HG02678 (cell line): Measurements from ENCODE around the gene ACKR3.

Experiments used
- ATAC-seq: cut with Tn5 transposase; IDR thresholded peaks from one replicate; pipeline ENCODE4 v1.9.1; 2021; ENCODE audit warnings: mild to moderate bottlenecking, moderate library complexity; ENCODE audit not compliant: unreplicated experiment

The ACKR3 gene

DNA sequence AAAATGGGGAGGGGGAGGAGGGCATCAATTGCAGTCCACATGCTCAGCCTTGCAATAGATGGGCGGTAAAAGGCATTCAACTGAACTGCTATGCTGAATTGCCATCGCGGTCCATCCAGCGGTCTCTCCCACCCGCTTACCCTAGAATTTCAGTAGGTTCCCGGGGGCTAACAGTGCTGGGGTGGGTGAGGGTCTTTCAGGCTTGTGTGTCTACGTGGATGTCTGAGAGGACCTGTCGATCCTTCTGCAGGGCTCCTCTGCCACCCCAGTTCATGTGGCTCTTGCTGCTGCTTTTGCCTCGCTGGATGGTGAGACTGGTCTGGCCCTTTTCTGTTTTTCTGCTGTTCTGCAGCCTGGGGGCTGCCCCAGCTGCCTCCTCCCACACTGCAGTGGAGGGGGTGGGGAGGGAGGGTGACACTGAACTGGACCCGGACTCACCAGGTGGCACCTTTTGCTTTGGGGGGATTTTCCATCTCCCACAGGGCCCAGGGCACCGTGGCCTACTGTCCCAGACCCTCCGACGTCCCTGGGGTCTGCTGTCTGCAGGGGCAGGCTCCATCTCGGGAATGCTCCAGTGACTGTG is 14.1 kb downstream of the ACKR3 start:
- no peak for ATAC-seq

DNA sequence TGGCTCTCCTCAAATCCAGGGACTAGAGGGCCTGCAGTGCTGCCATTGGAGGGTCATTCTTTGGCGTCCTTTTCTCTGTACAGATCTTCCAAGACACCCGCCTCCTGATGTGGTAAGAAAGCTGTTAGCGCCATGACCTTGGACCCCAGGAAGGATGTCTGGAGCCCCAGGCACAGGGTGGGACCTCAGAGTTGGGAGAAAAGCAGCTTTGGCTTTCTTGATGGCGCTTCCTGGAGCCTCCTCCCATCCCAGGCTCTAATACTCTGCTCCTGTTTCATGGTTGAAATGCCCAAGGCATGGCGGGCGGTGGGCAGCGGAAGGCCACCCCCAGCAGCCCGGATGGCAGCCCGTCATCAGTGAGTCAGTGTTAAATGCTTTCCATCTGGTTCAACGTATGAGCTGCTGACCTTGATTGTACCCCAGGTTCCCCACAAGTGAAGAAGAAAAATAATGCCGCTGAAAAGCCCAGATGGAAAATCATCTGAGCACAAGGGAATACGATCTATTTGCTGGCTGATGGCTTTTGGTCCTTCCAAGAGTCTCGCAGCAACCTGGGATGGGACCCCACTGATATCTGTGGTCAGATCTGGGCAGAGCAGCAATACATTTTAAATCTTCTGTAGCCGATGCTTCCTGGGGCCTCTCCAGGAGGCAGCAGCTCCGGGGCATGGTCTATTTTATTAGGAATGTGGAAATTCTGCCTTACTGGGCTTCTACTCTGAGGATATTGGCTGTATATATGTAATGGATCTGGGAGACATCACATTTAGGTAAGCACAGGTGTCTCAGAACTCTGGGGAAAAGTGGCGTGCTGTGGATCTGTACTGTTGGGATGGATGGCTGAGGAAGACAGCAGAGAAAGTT is 15.1 kb downstream of the ACKR3 start:
- ATAC-seq: no peak

DNA sequence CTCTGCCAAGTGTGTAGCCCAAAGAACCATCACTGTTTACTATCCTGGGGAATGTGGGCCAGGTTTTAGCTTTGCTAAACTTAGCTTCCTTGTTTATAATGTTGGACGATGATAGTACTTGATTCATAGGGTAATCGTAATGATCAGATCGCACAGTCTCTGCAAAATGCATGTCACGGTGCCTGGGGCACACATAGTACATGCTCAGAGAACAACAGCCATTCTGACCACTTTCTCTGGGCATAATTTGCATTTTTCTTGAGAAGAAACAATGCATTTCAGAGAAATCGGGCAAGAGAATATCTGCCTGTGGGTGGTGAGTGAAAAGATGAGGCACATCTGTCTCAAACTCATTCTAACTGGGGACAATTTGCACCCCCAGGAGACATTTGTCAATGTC is 16.3 kb downstream of the ACKR3 start:
- ATAC-seq: no peak

DNA sequence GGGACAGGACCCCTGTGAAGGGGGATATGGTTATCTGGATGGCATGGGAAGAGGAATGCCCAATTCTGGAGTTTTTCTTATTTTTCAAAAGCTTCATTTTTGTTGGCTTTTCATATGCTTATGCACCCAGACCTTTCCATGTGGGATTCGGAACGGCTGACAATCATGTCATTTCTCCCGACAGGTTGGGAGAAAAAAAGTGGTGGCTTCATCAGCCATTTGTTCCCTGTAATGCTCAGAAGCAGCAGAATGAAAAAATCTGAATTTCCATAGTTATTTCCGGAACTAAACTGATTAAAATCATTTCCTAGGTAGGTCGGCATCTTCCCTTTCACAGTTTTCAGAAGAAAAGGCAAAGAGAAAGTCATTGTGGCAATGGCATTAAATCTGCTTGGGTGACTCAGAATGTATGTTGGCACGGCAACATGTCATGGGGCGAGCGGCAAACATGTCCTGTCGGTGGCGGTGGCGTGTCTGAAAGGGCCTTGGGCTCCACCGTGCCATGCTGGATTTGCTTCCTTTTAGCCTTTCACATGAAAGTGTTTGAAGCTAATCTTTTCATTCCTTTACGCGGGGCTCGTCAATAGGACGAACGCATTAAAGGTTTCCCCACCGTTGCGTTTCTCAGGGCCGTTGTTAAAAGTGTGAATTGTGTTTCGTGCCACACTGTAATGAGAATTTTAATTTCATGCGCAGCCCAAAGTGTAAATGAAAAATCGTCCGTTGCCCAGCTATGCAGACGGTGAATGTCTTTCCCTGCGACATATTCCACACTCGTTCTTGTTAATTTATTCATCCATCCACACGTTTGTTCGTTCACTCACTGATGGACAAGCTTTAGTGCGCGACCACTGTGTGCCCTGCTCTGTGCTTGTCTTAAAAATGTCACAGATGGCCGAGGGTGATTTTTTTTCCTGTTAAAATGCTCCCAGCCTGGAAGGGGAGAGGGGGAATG is 18.5 kb downstream of the ACKR3 start:
- no peak for ATAC-seq

DNA sequence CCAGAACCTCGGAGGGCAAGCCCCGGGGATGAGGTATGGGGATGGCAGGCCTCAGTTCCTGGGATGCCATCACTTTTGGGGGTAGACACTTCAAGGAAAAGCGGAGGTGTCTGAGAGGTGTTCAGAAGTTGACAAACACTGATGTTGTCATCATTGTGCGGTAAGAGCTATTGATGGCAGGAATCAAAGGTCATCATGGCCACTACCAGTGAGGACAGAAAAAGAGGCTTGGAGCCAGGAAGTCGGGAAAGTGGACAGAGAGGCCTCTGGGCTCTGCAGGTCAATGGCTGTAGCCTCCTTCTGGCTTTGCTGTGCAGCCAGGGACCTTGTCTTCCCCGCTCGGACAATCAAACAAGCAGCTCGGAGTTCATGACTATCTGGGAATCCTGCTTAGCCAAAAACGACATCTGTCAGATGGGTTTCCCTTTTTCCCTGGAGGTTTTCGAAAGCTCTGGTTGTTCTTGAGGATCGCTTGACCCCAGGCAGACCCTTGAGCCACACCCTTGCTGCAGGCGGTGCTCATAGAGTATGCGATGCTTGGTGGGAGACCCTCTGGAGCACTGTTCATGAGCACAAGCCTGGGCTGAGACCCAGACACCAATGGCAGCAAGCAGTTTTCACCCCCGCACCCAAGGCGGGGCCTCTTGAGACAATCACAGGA is 19.4 kb downstream of the ACKR3 start:
- no peak for ATAC-seq

DNA sequence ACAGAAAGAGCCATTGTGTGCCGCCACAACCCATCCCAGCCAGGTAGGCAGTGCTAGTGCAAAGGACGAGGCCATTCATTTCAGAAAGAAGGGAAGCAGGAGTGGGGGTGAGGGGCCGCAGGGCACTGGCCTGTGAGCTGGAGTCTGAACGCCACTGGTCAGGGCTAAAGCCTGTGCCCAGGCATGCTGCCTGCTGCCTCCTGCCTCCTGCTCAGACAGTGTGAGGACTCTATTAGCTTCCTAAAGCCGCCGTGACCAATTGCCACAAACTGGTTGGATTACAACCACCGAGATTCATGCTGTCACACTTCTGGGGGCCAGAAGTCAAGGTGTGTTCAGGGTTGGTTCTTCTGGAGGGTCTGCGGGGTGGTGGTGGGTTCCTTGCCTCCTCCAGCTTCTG is 21.2 kb downstream of the ACKR3 start:
- no peak for ATAC-seq

DNA sequence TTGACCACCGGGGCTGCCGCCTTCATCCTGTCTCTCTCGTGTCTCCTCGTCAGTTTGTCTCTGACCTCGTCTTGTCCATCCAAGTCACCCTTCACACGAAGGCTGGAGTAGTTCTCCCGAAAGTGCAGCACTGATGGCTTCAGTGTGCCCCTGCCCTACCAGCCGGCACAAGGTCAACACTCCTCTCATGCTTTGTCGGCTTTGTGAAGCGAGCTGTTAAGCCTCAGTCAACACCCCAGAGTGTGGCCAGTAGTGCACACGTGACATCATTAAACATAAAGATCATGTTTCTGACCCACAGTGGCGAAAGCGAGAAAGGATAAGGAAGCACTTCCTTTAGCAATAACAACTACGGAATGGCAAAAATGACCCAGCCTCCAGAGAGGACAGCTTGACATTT is 23.2 kb downstream of the ACKR3 start:
- ATAC-seq: no peak

DNA sequence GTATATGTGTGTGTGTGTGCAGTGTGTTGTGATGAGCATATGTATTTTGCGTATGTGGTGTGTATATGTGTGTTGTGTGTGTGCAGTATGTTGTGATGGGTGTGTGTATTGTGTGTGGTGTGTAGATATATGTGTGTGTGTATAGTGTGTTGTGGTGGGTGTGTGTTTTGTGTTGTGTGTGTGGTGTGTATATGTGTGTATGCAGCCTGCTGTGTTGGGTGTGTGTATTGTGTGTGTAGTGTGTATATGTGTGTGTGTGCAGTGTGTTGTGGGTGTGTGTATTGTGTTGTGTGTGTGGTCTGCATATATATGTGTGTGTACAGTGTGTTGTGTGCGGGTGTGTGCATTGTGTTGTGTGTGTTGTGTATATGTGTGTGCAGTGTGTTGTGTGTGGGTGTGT is 23.9 kb downstream of the ACKR3 start:
- no peak for ATAC-seq

DNA sequence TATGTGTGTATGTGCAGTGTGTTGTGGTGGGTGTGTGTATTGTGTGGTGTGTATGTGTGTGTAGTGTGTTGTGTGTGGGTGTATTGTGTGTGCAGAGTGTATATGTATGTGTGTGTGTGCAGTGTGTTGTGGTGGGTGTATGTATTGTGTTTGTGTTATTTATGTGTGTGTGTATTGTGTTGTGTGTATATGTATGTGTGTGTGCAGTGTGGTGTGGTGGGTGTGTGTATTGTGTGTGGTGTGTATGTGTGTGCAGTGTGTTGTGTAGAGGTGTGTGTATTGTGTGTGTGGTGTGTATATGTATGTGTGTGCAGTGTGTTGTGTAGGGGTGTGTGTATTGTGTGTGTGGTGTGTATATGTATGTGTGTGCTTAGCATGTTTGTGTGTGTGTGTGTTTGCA is 24.3 kb downstream of the ACKR3 start:
- ATAC-seq: no peak

DNA sequence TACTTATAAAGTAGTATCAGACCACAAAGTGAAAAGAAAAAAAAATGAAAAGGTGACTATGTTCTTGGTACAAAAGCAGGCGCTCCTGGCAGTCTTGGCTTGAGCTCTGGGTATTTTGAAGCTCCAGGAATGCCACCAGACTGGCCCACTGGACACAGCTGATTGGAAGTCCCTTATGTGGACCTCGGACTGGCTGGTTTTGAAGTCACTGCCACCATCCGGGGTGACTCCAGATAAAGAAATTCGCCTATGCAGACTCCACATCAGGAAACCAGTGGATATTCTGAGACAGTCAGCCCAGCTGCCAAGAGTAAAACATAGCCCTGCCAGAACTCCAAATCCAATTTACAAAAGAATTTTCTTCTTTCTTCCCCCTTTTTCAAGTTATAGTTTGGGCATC is 28.0 kb downstream of the ACKR3 start:
- ATAC-seq: no peak

DNA sequence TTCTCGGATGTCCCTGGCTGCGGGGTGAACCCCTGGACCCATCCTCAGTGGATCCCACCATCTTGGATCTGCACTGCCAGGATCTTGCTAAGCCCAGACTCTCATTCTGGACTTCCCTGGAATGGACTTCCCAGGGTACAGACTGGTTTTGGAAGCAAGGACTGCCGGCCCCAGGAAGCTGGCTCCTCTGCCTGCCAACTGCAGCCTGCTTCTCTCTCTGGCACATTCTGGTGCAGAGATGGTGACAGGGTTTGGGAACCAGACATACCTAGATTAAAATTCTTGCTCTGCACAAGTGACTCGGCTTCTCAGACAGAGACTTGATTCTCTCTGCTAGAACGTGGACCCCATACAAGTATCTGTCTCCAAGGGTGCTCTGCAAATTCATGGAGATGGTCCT is 29.4 kb downstream of the ACKR3 start:
- no peak for ATAC-seq

DNA sequence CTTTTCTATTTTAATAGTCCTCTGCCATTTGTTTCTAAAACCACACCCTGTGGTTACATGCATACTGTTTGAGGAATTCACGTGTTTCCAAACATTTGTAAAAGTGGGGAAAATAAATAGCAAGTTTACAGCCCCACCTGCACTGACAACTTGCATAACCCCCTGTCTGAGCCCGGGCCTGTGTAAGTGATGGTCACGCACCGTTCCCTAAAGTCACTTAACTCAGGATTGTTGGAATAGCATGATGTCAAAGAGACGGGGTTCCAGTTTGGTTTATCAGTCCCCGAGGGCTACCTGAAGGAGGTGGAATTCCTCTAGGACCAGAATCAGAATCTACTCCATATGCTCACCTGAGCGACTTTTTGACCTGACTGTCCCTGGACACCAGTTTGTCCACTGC is 30.5 kb downstream of the ACKR3 start:
- ATAC-seq: no peak

DNA sequence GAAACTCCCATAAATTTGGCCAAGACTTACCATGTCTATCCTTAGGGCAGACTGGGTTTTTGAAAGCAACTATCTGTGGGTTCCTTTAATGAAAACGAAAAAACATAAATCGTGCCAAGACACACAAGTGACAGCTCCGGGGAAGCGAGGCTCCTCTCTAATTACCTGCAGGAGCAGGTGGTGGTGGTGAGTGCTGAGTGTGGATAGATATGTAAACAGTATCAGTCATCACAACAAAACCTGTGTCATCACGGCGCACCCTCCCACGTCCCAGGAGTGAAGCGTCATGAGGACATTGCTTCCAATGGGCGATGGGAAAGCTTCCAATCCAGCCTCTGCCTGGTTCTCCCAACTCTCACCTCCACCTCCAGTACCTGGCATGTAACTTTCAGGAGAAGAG is 31.3 kb downstream of the ACKR3 start:
- no peak for ATAC-seq

DNA sequence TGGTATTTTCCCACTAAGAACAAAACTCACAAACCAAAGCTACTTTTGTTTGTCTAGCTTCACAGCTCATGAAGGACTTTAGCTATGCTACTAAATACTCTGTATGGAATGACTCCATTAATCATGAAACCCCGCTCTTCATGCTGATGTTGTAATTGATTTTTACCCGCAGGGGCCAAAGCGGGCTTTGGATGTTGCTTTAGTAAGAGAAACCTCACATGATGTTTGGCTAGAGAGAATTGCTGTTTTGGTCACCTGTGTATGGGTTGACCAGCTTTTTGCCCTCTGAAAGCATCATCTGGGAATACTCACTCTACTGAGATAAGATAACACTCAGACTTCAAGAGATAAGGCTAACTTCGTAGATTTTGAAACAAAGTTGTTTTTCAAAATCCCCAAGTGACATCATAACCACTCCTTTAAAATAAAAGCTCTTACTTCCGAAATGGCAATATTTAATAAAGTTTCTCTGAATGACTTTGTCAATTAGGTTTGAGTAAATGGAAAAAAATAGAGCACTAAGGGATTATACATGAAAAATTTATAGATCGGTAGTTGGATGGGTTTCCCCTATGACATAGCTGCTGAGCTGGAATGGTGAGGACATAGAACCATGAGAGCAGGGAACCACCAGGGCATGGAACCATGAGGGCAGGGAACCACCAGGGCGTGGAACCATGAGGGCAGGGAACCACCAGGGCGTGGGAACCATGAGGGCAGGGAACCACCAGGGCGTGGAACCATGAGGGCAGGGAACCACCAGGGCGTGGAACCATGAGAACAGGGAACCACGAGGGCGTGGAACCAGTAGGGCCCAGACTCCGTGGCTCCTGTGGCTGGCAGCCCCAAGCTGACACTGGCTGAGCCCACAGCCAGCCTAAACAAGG is 31.9 kb downstream of the ACKR3 start:
- ATAC-seq: no peak

DNA sequence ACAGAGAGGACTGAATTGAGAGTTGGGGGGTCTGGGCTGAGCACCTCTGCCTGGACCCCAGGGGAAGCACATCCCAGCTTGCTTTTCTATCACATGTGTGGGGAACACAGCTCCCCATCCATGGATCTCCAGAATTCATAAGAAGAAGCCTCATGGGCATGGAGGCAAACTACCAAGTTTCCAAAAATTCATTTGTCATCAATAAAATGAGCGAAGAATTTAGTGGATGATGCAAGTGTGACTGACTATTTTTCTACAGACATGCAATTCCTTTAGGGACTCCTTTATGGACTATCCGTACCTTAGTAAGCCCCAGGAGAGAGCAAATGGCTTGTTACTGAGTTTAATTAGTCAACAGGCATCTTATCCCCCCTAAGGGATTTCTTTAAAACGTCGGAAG is 33.1 kb downstream of the ACKR3 start:
- no peak for ATAC-seq

DNA sequence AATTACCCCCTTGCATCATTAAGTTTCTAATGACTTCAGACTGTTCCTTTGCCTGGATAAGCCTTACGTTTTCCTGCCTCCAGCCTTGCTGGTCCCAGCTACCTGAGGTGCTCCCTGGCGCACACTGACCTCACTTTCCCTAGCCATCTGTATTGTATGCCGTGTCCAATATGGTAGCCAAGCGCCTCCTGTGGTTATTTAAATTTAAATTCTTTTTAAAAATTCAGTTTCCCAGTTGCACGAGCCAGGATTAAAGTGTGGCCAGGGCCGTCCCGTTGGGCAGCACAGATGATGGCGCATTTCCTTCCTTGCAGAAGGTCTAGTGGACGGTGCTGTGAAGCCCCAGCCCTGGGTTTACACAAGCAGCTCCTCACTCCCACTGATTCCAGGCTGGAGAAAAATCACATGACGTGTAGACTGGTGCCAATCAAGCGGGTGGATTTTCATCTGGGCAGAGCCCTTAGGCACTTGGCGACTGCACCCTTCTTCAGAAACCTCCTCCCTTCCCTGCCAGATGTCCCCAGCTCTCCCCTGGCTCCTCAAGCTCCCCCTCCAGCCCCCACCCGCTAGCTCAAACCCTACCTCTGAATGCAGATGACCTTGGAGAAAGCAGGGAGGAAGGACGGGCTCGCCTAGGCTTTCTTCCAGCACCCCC is 33.9 kb downstream of the ACKR3 start:
- ATAC-seq: no peak

DNA sequence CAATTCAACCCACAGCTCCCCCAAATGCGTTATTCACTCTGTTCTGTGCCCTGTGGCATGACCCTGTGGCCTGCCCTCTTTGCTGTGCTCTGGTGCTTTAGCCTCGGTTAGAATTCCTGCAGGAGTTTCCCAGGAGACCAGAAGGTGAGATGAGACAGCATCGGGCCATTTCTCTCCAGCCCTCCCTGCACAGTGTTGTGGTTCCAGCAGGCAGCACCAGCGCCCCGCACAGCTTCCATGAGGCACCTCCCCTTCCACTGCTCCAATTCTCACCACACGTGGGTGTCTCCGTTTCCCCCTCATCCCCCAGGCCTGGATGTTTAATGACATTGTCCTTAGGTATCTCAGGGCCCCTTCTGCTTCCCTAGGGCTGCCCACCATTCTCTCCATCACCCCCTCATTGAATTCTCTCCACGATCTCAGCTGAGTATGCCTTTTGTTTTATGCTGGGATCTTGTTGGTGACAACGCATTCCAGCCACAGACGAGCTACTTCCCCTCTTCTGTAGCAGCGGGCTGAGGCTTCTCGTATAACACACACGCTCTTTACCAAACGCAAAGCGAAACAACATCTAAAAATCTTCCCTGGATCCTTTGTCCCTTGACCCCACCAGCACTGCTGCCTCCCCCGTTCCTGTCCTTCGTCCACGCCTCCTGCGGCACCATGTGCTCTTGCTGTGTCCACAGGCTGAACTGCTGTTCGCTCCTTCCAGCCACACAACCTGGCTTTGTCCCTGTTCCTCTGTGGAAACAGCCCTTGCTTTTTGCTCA is 35.1 kb downstream of the ACKR3 start:
- ATAC-seq: no peak

DNA sequence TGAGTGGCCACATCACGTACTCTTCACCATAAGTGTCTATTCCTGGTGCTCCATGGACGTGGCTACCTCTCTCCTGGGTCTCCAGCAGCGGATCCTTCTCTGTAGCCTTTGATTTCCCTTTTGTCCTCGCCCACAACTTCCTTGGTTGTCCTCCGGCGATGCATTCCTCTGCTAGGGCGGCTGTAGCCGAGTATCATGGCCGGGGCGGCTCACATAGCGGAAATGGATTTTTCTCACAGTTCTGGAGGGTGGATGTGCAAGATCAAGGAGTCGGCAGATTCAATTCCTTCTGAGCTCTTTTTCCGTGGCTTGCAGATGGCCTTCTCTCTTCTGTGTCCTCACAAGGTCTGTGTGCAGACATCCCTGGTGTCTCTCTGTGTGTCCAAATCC is 35.7 kb downstream of the ACKR3 start:
- ATAC-seq: no peak

DNA sequence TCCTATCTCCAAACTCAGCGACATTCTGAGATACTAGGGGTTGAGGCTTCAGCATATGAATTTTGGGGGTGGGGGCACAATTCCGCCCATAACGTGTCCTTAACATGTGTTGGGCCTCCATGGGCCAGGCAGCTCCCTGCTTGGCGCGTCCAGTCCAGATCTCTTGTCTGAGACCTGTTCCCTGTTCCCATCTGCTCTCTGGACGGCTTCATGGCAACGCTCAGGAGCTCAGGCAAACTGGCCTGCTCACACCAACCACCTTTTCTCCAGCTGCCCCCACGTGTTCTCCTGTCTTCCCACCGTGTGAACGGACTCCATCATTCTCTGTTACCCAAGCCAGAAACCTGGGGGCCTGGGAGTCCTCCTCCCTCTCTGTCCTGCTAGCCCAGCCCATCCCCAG is 36.4 kb downstream of the ACKR3 start:
- no peak for ATAC-seq
